SK-N-SH (cell line): Measurements from ENCODE around the gene MICB. TPM values are rescaled to one million over a fixed set of nuclear protein-coding genes. Genes with fewer than 3 reads are reported as not detected.

Source experiments
- CTCF ChIA-PET: fragments of 300-600, 350-600 bp; formaldehyde crosslinking; extraction: SDS; loops from one replicate; lab custom pipeline; 2021; lab: Yijun Ruan, JAX
- POLR2A ChIA-PET: fragments of 350-600 bp; sonication (Branson Sonifier 250); formaldehyde crosslinking; extraction: SDS; loops from one replicate; lab custom pipeline; 2020; ENCODE audit warnings: antibody characterized with exemption, inconsistent platforms; lab: Yijun Ruan, JAX
- DNase-seq: peaks from one replicate; pipeline ENCODE4 v3.0.0; 2012
- H2AFZ ChIP-seq: fragments of 200-600 bp; sonication (generic); 2 replicates; pipeline ENCODE4 v1.8.1; 2016; ENCODE audit warnings: antibody characterized with exemption, mild to moderate bottlenecking, low read depth
- H3F3A ChIP-seq: fragments of 200-600 bp; sonication (generic); replicated peaks from 2 replicates; pipeline ENCODE3; 2016; ENCODE audit warnings: antibody characterized with exemption, mild to moderate bottlenecking; ENCODE audit not compliant: insufficient read depth
- H3K27ac ChIP-seq, 2 experiments: fragments of 200-500 bp in 1 of 2; fragments of 200-600 bp in 1 of 2; sonication (Bioruptor generic) in 1 of 2; sonication (generic), shearing (Covaris generic) in 1 of 2; 2 replicates each; pipeline versions ENCODE4 v1.5.1 to v1.6.1; 2014 to 2016; ENCODE audit warnings: low read depth in 2 of 2, inconsistent platforms in 1 of 2, low read length in 1 of 2, mild to moderate bottlenecking in 1 of 2, mixed read lengths in 1 of 2
- H3K27me3 ChIP-seq: fragments of 200-600 bp; sonication (generic), shearing (Covaris generic); 2 replicates; pipeline ENCODE4 v1.6.1; 2016; ENCODE audit warnings: mixed run types; ENCODE audit not compliant: insufficient read depth
- H3K36me3 ChIP-seq, 2 experiments: fragments of 200-500 bp in 1 of 2; fragments of 200-600 bp in 1 of 2; sonication (Bioruptor generic) in 1 of 2; sonication (generic) in 1 of 2; replicated peaks in 1 of 2; 2 replicates each; pipeline versions ENCODE3 to v1.5.1; 2014 to 2016; ENCODE audit warnings: low read length in 1 of 2, mild to moderate bottlenecking in 1 of 2; ENCODE audit not compliant: insufficient read depth in 2 of 2, control insufficient read depth in 1 of 2
- H3K4me1 ChIP-seq, 2 experiments: fragments of 200-500 bp in 1 of 2; fragments of 200-600 bp in 1 of 2; sonication (Bioruptor generic) in 1 of 2; sonication (generic), shearing (Covaris generic) in 1 of 2; 2 replicates each; pipeline versions ENCODE4 v1.5.1 to v1.6.1; 2014 to 2016; ENCODE audit warnings: low read depth in 1 of 2, low read length in 1 of 2, mixed run types in 1 of 2; ENCODE audit not compliant: insufficient read depth in 2 of 2, control insufficient read depth in 1 of 2
- H3K4me2 ChIP-seq: fragments of 200-600 bp; sonication (generic), shearing (Covaris generic); 2 replicates; pipeline ENCODE4 v1.6.1; 2017; ENCODE audit warnings: mixed run types
- H3K4me3 ChIP-seq, 2 experiments: fragments of 200-500 bp in 1 of 2; fragments of 200-600 bp in 1 of 2; sonication (Bioruptor generic) in 1 of 2; sonication (generic), shearing (Covaris generic) in 1 of 2; 2 replicates each; pipeline versions ENCODE4 v1.5.1 to v1.8.1; 2014 to 2016; ENCODE audit warnings: low read depth in 2 of 2, inconsistent platforms in 1 of 2, low read length in 1 of 2, mild to moderate bottlenecking in 1 of 2, mixed read lengths in 1 of 2, moderate library complexity in 1 of 2
- H3K79me2 ChIP-seq: fragments of 200-600 bp; sonication (generic); 2 replicates; pipeline ENCODE4 v1.8.1; 2017; ENCODE audit warnings: mild to moderate bottlenecking; ENCODE audit not compliant: insufficient read depth
- H3K9ac ChIP-seq: fragments of 200-600 bp; sonication (generic); 2 replicates; pipeline ENCODE4 v1.6.1; 2017; ENCODE audit warnings: mixed run types
- H3K9me2 ChIP-seq: fragments of 200-600 bp; sonication (generic); 2 replicates; pipeline ENCODE4 v1.6.1; 2017; ENCODE audit warnings: mixed run types
- H3K9me3 ChIP-seq: fragments of 200-600 bp; sonication (generic); 2 replicates; pipeline ENCODE4 v1.6.1; 2017; ENCODE audit warnings: mixed run types, mild to moderate bottlenecking, moderate library complexity
- H4K20me1 ChIP-seq: fragments of 200-600 bp; sonication (generic); 2 replicates; pipeline ENCODE4 v1.6.1; 2017; ENCODE audit warnings: mild to moderate bottlenecking, mixed run types; ENCODE audit not compliant: insufficient read depth
- CTCF ChIP-seq: fragments of 200-600 bp; sonication (generic); IDR thresholded peaks from 2 replicates; pipeline ENCODE4 v1.6.1; 2017; ENCODE audit warnings: antibody characterized with exemption, mild to moderate bottlenecking, moderate library complexity
- ELF1 ChIP-seq: IDR thresholded peaks from 2 replicates; pipeline ENCODE4 v1.4.0; 2012
- FOXM1 ChIP-seq: IDR thresholded peaks from 2 replicates; pipeline ENCODE4 v1.4.0; 2012; ENCODE audit warnings: low read depth, mild to moderate bottlenecking
- JUND ChIP-seq: IDR thresholded peaks from 2 replicates; pipeline ENCODE4 v1.4.0; 2012
- NFIC ChIP-seq: IDR thresholded peaks from 2 replicates; pipeline ENCODE4 v1.4.0; 2012; ENCODE audit warnings: borderline replicate concordance
- NRF1 ChIP-seq: IDR thresholded peaks from 2 replicates; pipeline ENCODE4 v1.6.1; 2012; ENCODE audit warnings: low read depth, mild to moderate bottlenecking, low read length
- POLR2AphosphoS5 ChIP-seq: IDR thresholded peaks from 2 replicates; pipeline ENCODE4 v1.6.1; 2012; ENCODE audit warnings: low read depth, low read length
- RAD21 ChIP-seq: IDR thresholded peaks from 2 replicates; pipeline ENCODE4 v1.6.1; 2012; ENCODE audit warnings: mild to moderate bottlenecking, low read length
- SIN3A ChIP-seq: IDR thresholded peaks from 2 replicates; pipeline ENCODE4 v1.6.1; 2012; ENCODE audit warnings: low read depth, mild to moderate bottlenecking, low read length, moderate library complexity, borderline replicate concordance
- SMC3 ChIP-seq: IDR thresholded peaks from 2 replicates; pipeline ENCODE4 v1.6.1; 2012; ENCODE audit warnings: low read depth, low read length, improper control_type of control experiment
- TAF1 ChIP-seq: IDR thresholded peaks from 2 replicates; pipeline ENCODE4 v1.6.1; 2012; ENCODE audit warnings: low read depth, mild to moderate bottlenecking, low read length, moderate library complexity, borderline replicate concordance
- USF2 ChIP-seq: fragments of 150-350 bp; IDR thresholded peaks from 2 replicates; pipeline ENCODE4 v1.6.1; 2017; ENCODE audit warnings: antibody characterized with exemption, low read length, low read depth, borderline replicate concordance
- YY1 ChIP-seq: IDR thresholded peaks from 2 replicates; pipeline ENCODE4 v1.4.0; 2012; ENCODE audit warnings: low read depth, mild to moderate bottlenecking
- ZBTB33 ChIP-seq: IDR thresholded peaks from 2 replicates; pipeline ENCODE4 v1.4.0; 2012; ENCODE audit warnings: low read depth, borderline replicate concordance
- WGBS: methylation state at CpG from one replicate; pipeline ENCODE4 v1.1.6; 2017; ENCODE audit warnings: low lambda C conversion rate; 5-methylcytosine and 5-hydroxymethylcytosine counted together
- polyA plus RNA-seq, 3 experiments: library from polyadenylated mRNA; depleted of rRNA; stranded (reverse); fragments of >200 nt; gene quantifications; 2 replicates each; pipeline ENCODE4 v1.2.3, GENCODE V29; 2012

MICB gene
- polyA plus RNA-seq, 1 of the 3 experiments (the other 2 are of a cell fraction) = 9.7 TPM

- Histone ChIP-seq H3K79me2 (peaks cover 8% of the 10 kb centered on the region; the same call in 1 of the 2 replicates), H3K4me3 (no peak overlapping the region), H3K4me2 (no peak overlapping the region), H3K36me3 (peaks cover 41 to 50% of the 10 kb centered on the region in 2 experiments), H3F3A (peaks cover 28% of the 10 kb centered on the region), H3K4me1 (peaks cover 0 to 14% of the 10 kb centered on the region in 2 experiments; a peak in 2 of 4 replicates), H2AFZ (no peak overlapping the region), H3K9me2 (no peaks in the 10 kb centered on the region)
- POLR2A ChIA-PET = interaction anchor here (0.6 to 1.2 kb wide), 2 partner anchors 12 to 443 kb away, joined by 3 to 4 read pairs; partner anchors contain the start of gene DDX39B
- WGBS = 88% methylated on average over 6 of the region's 12 CpGs
- CTCF ChIA-PET = interaction anchor here (1.1 kb wide), 1 partner anchor 11 kb away, joined by 4 read pairs; no protein-coding TSS in a partner anchor
- TF ChIP-seq JUND (peak; percentile 3; the same call in 1 of the 2 replicates), FOXM1 (no peak), SMC3 (no peak), NFIC (no peak), YY1 (no peak)
- TF ChIP-seq, all 33 proteins: peak for 1
- Histone ChIP-seq H3K9me3 (no peaks in the 10 kb centered on the region), H3K27me3 (no peaks in the 10 kb centered on the region), H3K27ac (no peak overlapping the region), H3K9ac (no peak overlapping the region), H4K20me1 (peaks cover 32% of the 10 kb centered on the region)
- DNase-seq = no peak
Measured at GRCh38 chr6:31529329-31530150, 31.6 kb downstream of the MICB start.

DNA sequence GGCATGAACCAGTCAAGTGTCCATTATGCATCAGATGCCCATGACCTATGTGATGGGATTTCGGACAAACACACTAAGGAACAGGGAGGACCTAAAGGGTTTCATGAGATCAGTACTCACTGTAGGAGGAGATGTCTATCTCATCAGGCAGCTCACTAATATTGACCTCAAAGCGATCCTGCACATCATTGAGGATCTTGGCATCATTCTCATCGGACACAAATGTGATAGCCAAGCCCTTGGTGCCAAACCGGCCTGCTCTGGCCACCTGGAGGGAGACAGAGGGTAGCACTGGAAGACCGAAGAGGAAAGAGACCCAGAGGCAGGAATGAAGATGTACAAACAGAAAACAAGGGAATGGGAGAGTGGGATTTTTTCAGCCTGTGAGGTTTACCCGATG is 32.7 kb downstream of the MICB start:
- Histone ChIP-seq H3K79me2 (peaks cover 15% of the 10 kb centered on the region; the same call in 1 of the 2 replicates), H4K20me1 (peaks cover 43% of the 10 kb centered on the region), H3K27me3 (no peaks in the 10 kb centered on the region), H3K4me1 (peaks cover 0 to 11% of the 10 kb centered on the region in 2 experiments; a peak in 2 of 4 replicates), H3K27ac (no peak overlapping the region), H3K9me2 (no peaks in the 10 kb centered on the region), H2AFZ (no peak overlapping the region), H3K9ac (no peak overlapping the region)
- CTCF ChIA-PET = interaction anchor here (3.0 kb wide), 1 partner anchor 67 kb away, joined by 12 read pairs; no protein-coding TSS in a partner anchor
- no peak for TF ChIP-seq NRF1
- no peak for TF ChIP-seq SIN3A
- TF ChIP-seq TAF1 = no peak
- no peak for TF ChIP-seq POLR2AphosphoS5
- no peak for TF ChIP-seq NFIC
- TF ChIP-seq CTCF = no peak; the same call in 1 of the 2 replicates
- TF ChIP-seq JUND = no peak
- TF ChIP-seq ZBTB33 = no peak
- no peak for TF ChIP-seq RAD21
- TF ChIP-seq ELF1 = no peak
- no peak for TF ChIP-seq USF2
- TF ChIP-seq YY1 = no peak
- TF ChIP-seq, all 33 proteins: peak for 0
- DNase-seq = no peak
- POLR2A ChIA-PET = interaction anchor here (1.4 kb wide), 1 partner anchor 11 kb away, joined by 12 read pairs; the partner anchor contains the start of gene DDX39B
- Histone ChIP-seq H3K9me3 (no peaks in the 10 kb centered on the region), H3K36me3 (peaks cover 52 to 61% of the 10 kb centered on the region in 2 experiments), H3F3A (peaks cover 28% of the 10 kb centered on the region), H3K4me3 (no peak overlapping the region), H3K4me2 (no peak overlapping the region)
- 84% methylated on average over 5 of the region's 6 CpGs for WGBS
